Measurements from ENCODE around the gene BBS10. TPM values are rescaled to one million over a fixed set of nuclear protein-coding genes. Genes with fewer than 3 reads are reported as not detected.
"Not testable (repeated sequence)": the region's sequence is repeated elsewhere in the genome, so short reads cannot be mapped to it uniquely, and the experiment has no call there.

The BBS10 gene
- total RNA-seq, 1 donor from 2014 or later = 17.4 TPM

GRCh38 chr12:76329606-76330005 is 18.6 kb downstream of the BBS10 start:
- no peak for DNase-seq (ENCODE audit: low read depth)

GRCh38 chr12:76329159-76329558 is 19.1 kb downstream of the BBS10 start:
- peak; percentile 77 for DNase-seq (ENCODE audit: low read depth)

- not testable (repeated sequence) for DNase-seq (ENCODE audit: low read depth)
These were observed 28.5 kb downstream of the BBS10 start for GRCh38 chr12:76319595-76320319.

GRCh38 chr12:76318773-76319594 is 29.2 kb downstream of the BBS10 start:
- DNase-seq (ENCODE audit: low read depth) = peak; percentile 67

GRCh38 chr12:76317976-76318375 is 30.2 kb downstream of the BBS10 start:
- DNase-seq (ENCODE audit: low read depth) = no peak

GRCh38 chr12:76316468-76316867 is 31.7 kb downstream of the BBS10 start:
- no peak for DNase-seq (ENCODE audit: low read depth)

- DNase-seq (ENCODE audit: low read depth) = no peak
These were observed 34.9 kb downstream of the BBS10 start for GRCh38 chr12:76313299-76313698.

- peak; percentile 48 for DNase-seq (ENCODE audit: low read depth)
These were observed 35.9 kb downstream of the BBS10 start for GRCh38 chr12:76312315-76312714.

- DNase-seq (ENCODE audit: low read depth) = peak; percentile 59
These were observed 36.4 kb downstream of the BBS10 start for GRCh38 chr12:76311796-76312195.

GRCh38 chr12:76310110-76310509 is 38.1 kb downstream of the BBS10 start:
- peak; percentile 75 for DNase-seq (ENCODE audit: low read depth)

GRCh38 chr12:76308866-76309265 is 39.3 kb downstream of the BBS10 start:
- DNase-seq (ENCODE audit: low read depth) = peak; percentile 22

GRCh38 chr12:76307083-76307482 is 41.1 kb downstream of the BBS10 start:
- no peak for DNase-seq (ENCODE audit: low read depth)

GRCh38 chr12:76303989-76304460 is 44.2 kb downstream of the BBS10 start:
- no peak for DNase-seq (ENCODE audit: low read depth)

- no peak for DNase-seq (ENCODE audit: low read depth)
These were observed 44.9 kb downstream of the BBS10 start for GRCh38 chr12:76303365-76303764.

GRCh38 chr12:76300297-76300665 is 47.9 kb downstream of the BBS10 start:
- DNase-seq (ENCODE audit: low read depth) = no peak

- peak; percentile 59 for DNase-seq (ENCODE audit: low read depth)
These were observed 48.5 kb downstream of the BBS10 start for GRCh38 chr12:76299536-76300296.

Other genes starting within 250 kb of the BBS10 start
- gene OSBPL8, start 211.4 kb upstream of the BBS10 start, total RNA-seq = 50.2 and 64.0 TPM in 2 replicates